Keratinocyte (primary cell): Measurements from ENCODE around the gene NKRF. TPM values are rescaled to one million over a fixed set of nuclear protein-coding genes. Genes with fewer than 3 reads are reported as not detected.

Experiments
- DNase-seq: peaks from one replicate; pipeline ENCODE4 v3.0.0-alpha.2; 2011; ENCODE audit warnings: low read depth, missing footprints, low spot score
- FAIRE-seq: peaks from 2 replicates; lab custom pipeline; 2011; peaks lifted over from hg19 to GRCh38; lab: Jason Lieb, UNC
- H2AFZ ChIP-seq: 2 replicates; pipeline ENCODE4 v1.6.0; 2012; ENCODE audit warnings: low read length, control low read depth, inconsistent platforms; ENCODE audit not compliant: control insufficient read depth
- H3K27ac ChIP-seq: 2 replicates; pipeline ENCODE4 v1.5.1; 2011; ENCODE audit warnings: low read length; ENCODE audit not compliant: control insufficient read depth, insufficient read depth
- H3K27me3 ChIP-seq: 3 replicates; pipeline ENCODE4 v1.6.0; 2011; ENCODE audit warnings: low read length; ENCODE audit not compliant: control insufficient read depth, insufficient read depth; ENCODE audit errors: extremely low read depth
- H3K36me3 ChIP-seq, 2 experiments: 2 replicates in 1 of 2; 3 replicates in 1 of 2; pipeline ENCODE4 v1.5.1; 2011; ENCODE audit warnings: low read length in 2 of 2, mild to moderate bottlenecking in 1 of 2; ENCODE audit not compliant: control insufficient read depth in 2 of 2, insufficient read depth in 2 of 2; ENCODE audit errors: extremely low read depth in 1 of 2
- H3K4me1 ChIP-seq: 3 replicates; pipeline ENCODE4 v1.5.1; 2011; ENCODE audit warnings: low read length; ENCODE audit not compliant: control insufficient read depth, insufficient read depth; ENCODE audit errors: extremely low read depth
- H3K4me2 ChIP-seq: 3 replicates; pipeline ENCODE4 v1.6.0; 2011; ENCODE audit warnings: low read depth, low read length; ENCODE audit not compliant: control insufficient read depth, insufficient read depth; ENCODE audit errors: extremely low read depth
- H3K4me3 ChIP-seq, 3 experiments: fragments of 200-600 bp in 1 of 3; sonication (generic) in 1 of 3; 2 replicates in 2 of 3; 3 replicates in 1 of 3; pipeline ENCODE4 v1.5.1; 2011 to 2016; ENCODE audit warnings: low read length in 3 of 3, mild to moderate bottlenecking in 3 of 3, control low read depth in 2 of 3, inconsistent platforms in 1 of 3, low read depth in 1 of 3, mixed read lengths in 1 of 3, mixed run types in 1 of 3, moderate library complexity in 1 of 3; ENCODE audit not compliant: control insufficient read depth in 2 of 3, insufficient read depth in 2 of 3; ENCODE audit errors: extremely low read depth in 1 of 3
- H3K79me2 ChIP-seq: 2 replicates; pipeline ENCODE4 v1.6.0; 2012; ENCODE audit warnings: low read length; ENCODE audit not compliant: control insufficient read depth, insufficient read depth
- H3K9ac ChIP-seq: 3 replicates; pipeline ENCODE4 v1.6.0; 2011; ENCODE audit warnings: low read length; ENCODE audit not compliant: control insufficient read depth, insufficient read depth; ENCODE audit errors: extremely low read depth
- H3K9me1 ChIP-seq: 3 replicates; pipeline ENCODE4 v1.6.0; 2011; ENCODE audit warnings: low read length; ENCODE audit not compliant: control insufficient read depth, insufficient read depth; ENCODE audit errors: extremely low read depth
- H3K9me3 ChIP-seq: 2 replicates; pipeline ENCODE4 v1.5.1; 2012; ENCODE audit warnings: low read depth, low read length; ENCODE audit not compliant: control insufficient read depth
- H4K20me1 ChIP-seq: 3 replicates; pipeline ENCODE4 v1.6.0; 2011; ENCODE audit warnings: low read length; ENCODE audit not compliant: control insufficient read depth, insufficient read depth; ENCODE audit errors: extremely low read depth
- CTCF ChIP-seq, 3 experiments: IDR thresholded peaks in 1 of 3; conservative IDR thresholded peaks in 1 of 3; optimal IDR thresholded peaks in 1 of 3; 2 replicates in 2 of 3; 3 replicates in 1 of 3; pipeline versions ENCODE3 to v1.5.1; 2011; ENCODE audit warnings: low read length in 3 of 3, mild to moderate bottlenecking in 3 of 3, moderate library complexity in 2 of 3, control low read depth in 1 of 3, inconsistent platforms in 1 of 3; ENCODE audit not compliant: insufficient read depth in 2 of 3; ENCODE audit errors: extremely low read depth in 1 of 3
- EZH2 ChIP-seq: IDR thresholded peaks from one replicate; pipeline ENCODE4 v1.6.1; 2012; ENCODE audit warnings: inconsistent platforms, mild to moderate bottlenecking, low read length, moderate library complexity
- dilution Hi-C: fragments of 300-500 bp; cut with MboI; formaldehyde crosslinking; loops from one replicate; pipeline ENCODE4 v1.7.0; 2020; ENCODE audit warnings: low sequenced_read_pairs; ENCODE audit not compliant: extremely low pct_ligation_motif_present
- polyA plus RNA-seq, 5 experiments: library from polyadenylated mRNA; depleted of rRNA in 3 of 5; stranded (reverse) in 3 of 5; stranded (forward) in 1 of 5; unstranded in 1 of 5; fragments of >200 nt; gene quantifications; 1 replicate in 1 of 5; 2 replicates in 3 of 5; 3 replicates in 1 of 5; pipeline versions ENCODE4 v1.2.1 to v1.2.3, GENCODE V29; 2011 to 2012; ENCODE audit warnings: missing spikeins in 2 of 5, low read depth in 1 of 5, low replicate concordance in 1 of 5

Gene NKRF
- polyA plus RNA-seq, 1 donor (not counting 4 experiments of a cell fraction or from before 2014, with no cell fraction given), result 11.0 TPM

DNA sequence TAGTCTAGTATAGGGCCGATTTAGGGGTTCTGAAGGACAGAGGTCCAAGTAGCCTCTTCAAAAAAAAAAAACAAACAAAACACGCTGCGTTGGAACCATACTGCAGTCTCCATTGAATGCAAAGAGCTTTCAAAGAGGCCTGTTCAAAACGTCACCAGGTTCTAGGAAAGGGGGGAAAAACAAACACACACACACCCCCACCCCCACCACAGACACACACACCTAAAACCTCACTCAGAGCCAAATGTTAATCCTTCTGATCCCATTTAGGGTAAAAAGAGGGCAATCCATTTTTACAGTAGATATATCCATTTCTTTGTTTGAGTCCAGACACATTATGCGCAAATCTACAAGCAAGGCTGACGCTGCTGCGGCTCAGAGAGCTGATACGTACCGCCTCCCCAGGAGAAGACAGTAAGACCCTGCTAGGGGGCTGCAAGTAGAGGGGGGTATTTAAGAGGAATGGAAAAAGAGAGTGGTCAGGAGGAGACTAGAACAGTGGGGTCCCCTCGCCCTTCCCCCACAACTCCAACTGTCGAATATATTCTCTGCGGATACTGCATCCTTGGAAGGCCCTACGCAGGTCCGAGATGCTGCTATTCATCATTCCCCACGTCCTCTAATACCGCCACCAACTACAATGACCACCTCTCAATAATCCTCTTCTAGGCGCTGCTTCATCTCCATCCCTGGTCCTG, 1.3 kb downstream of the NKRF start:
- H3K9ac ChIP-seq, result peak overlapping the region; percentile 66
- dilution Hi-C loops, result no loop called here
- no peaks in the 10 kb centered on the region for H4K20me1 ChIP-seq
- H3K27ac ChIP-seq, result no peak overlapping the region
- no peaks in the 10 kb centered on the region for H3K9me1 ChIP-seq
- H3K79me2 ChIP-seq, result peaks cover 47% of the 10 kb centered on the region
- peak overlapping the region; percentile 72 to 89 (median 78) for H3K4me3 ChIP-seq
- peak overlapping the region; percentile 83 for H3K4me2 ChIP-seq
- no peaks in the 10 kb centered on the region for H3K27me3 ChIP-seq
- H3K36me3 ChIP-seq, result peaks cover 0 to 3% of the 10 kb centered on the region in 2 experiments
- no peak overlapping the region for H2AFZ ChIP-seq
- peaks cover 17% of the 10 kb centered on the region for H3K4me1 ChIP-seq
- H3K9me3 ChIP-seq, result no peaks in the 10 kb centered on the region
- FAIRE-seq (no peak), DNase-seq (no peak)
- no peak for TF ChIP-seq EZH2
- no peak for TF ChIP-seq CTCF (optimal IDR thresholded peaks at IDR 0.05 in 1 of 3, IDR thresholded peaks at IDR 0.05 in 1 of 3, conservative IDR thresholded peaks at IDR 0.05 in 1 of 3; ENCODE audit: extremely low read depth in 1 of 3, insufficient read depth in 2 of 3, low read length in 3 of 3)

DNA sequence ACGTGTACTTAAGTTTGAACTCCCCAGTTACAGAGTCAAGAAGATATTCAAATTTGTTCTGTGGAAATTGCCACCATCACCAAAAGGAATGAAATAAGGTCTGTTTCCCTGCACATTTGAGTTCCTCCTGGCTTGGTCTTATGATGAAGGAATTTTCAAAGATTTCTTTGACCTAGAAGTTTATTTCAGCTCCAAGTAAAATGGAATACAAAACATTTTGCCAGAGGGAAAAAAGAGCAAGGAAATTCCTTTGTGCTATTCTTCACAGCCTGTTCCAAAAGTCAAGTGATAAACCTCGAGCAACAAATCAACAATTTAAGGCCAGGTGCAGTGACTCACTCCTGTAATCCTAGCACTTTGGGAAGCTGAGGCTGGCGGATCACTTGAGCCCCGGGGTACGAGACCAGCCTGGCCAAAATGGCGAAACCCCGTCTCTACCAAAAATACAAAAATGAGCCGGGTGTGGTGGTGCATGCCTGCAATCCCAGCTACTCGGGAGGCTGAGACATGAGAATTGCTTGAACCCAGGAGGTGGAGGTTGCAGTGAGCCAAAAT, 3.4 kb downstream of the NKRF start:
- Histone ChIP-seq H3K9ac (no peak overlapping the region), H3K9me1 (no peaks in the 10 kb centered on the region), H3K27me3 (no peaks in the 10 kb centered on the region), H4K20me1 (no peaks in the 10 kb centered on the region), H3K79me2 (peaks cover 62% of the 10 kb centered on the region), H3K4me2 (peak overlapping the region; percentile 48), H3K9me3 (no peaks in the 10 kb centered on the region), H3K4me1 (peaks cover 17% of the 10 kb centered on the region), H2AFZ (no peak overlapping the region), H3K36me3 (peaks cover 0 to 3% of the 10 kb centered on the region in 2 experiments), H3K27ac (peak overlapping the region; percentile 29), H3K4me3 (no peak overlapping the region)
- TF ChIP-seq EZH2 (no peak), CTCF (optimal IDR thresholded peaks at IDR 0.05 in 1 of 3, IDR thresholded peaks at IDR 0.05 in 1 of 3, conservative IDR thresholded peaks at IDR 0.05 in 1 of 3; ENCODE audit: extremely low read depth in 1 of 3, insufficient read depth in 2 of 3, low read length in 3 of 3) (no peak)
- FAIRE-seq (no peak), DNase-seq (no peak)
- dilution Hi-C loops, result no loop called here
